ENCODE results near the gene KCMF1. TPM values are rescaled to one million over a fixed set of nuclear protein-coding genes. Genes with fewer than 3 reads are reported as not detected.

Gene KCMF1
- total and polyA plus RNA-seq, 9 of the 15 experiments (the other 6 are each of a cell fraction or from before 2014, with no cell fraction given): 6.8 to 88.2 (median 46.5) TPM

DNA sequence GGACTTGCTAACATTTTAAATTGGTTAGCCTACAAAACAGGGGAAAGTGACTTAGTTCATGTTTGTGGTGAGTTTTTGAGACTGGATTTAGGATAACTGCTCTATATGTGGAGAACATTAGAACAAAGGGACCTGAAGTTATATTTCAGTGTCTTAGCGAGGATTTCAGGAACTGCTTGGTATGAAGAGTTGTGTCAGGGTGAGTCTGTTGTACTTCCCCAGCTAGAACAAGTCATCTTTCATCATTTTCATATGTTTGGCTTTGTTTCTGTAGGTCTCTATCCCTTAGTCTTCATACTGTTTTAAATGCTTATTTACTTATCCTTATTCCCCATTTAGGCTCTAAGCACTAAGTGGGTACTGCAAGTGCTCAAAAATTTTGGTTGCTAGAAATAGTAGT is 41.9 kb downstream of the KCMF1 start:
- in situ Hi-C loops (cut with MboI): no loop called here
- BruUV-seq (replicated peaks): no TSS peak
- peaks cover 8% of the 10 kb centered on the region; the same call in 1 of the 3 replicates for H3K36me3 ChIP-seq (ENCODE audit: control insufficient read depth, insufficient read depth, low read length)
- DNase-seq (ENCODE audit: extremely low read depth in 1 of 4, low spot score in 3 of 4) (no peak), FAIRE-seq (peak; percentile 11), ATAC-seq (no peak)
- TF ChIP-seq, protein P1, sequence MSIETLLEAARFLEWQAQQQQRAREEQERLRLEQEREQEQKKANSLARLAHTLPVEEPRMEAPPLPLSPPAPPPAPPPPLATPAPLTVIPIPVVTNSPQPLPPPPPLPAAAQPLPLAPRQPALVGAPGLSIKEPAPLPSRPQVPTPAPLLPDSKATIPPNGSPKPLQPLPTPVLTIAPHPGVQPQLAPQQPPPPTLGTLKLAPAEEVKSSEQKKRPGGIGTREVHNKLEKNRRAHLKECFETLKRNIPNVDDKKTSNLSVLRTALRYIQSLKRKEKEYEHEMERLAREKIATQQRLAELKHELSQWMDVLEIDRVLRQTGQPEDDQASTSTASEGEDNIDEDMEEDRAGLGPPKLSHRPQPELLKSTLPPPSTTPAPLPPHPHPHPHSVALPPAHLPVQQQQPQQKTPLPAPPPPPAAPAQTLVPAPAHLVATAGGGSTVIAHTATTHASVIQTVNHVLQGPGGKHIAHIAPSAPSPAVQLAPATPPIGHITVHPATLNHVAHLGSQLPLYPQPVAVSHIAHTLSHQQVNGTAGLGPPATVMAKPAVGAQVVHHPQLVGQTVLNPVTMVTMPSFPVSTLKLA (conservative IDR thresholded peaks at IDR 0.05): no peak
- TF ChIP-seq, protein P2, sequence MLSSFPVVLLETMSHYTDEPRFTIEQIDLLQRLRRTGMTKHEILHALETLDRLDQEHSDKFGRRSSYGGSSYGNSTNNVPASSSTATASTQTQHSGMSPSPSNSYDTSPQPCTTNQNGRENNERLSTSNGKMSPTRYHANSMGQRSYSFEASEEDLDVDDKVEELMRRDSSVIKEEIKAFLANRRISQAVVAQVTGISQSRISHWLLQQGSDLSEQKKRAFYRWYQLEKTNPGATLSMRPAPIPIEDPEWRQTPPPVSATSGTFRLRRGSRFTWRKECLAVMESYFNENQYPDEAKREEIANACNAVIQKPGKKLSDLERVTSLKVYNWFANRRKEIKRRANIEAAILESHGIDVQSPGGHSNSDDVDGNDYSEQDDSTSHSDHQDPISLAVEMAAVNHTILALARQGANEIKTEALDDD (IDR thresholded peaks at IDR 0.05): peak; percentile 42; the same call in 1 of the 2 replicates
- no peak for TF ChIP-seq ZNF263 (CRISPR knock-in tag; IDR thresholded peaks at IDR 0.05; ENCODE audit: borderline replicate concordance)
- TF ChIP-seq ZNF75A (CRISPR knock-in tag; IDR thresholded peaks at IDR 0.05): no peak
- TF ChIP-seq CREB1 (IDR thresholded peaks at IDR 0.05): no peak
- no peak for TF ChIP-seq CREB1 (CRISPR knock-in tag; IDR thresholded peaks at IDR 0.05)
- no peaks in the 10 kb centered on the region for H3K27me3 ChIP-seq (ENCODE audit: control insufficient read depth in 2 of 2, insufficient read depth in 2 of 2, low read length in 2 of 2)
- H3K9ac ChIP-seq (ENCODE audit: insufficient read depth in 1 of 2, low read depth in 2 of 2, low read length in 2 of 2): no peak overlapping the region
- no peak overlapping the region for H3K27ac ChIP-seq (ENCODE audit: extremely low read depth, low read depth, low read length)
- ChIA-PET CTCF (ENCODE audit: low intra/inter-chr PET ratio) (interaction anchor here (0.6 to 2.0 kb wide), 2 partner anchors 86 to 129 kb away, joined by 3 to 8 read pairs; no protein-coding TSS in a partner anchor), POLR2A (no interaction called here)
- H2AFZ ChIP-seq (ENCODE audit: low read depth, low read length): no peak overlapping the region
- H3K79me2 ChIP-seq (ENCODE audit: control insufficient read depth, insufficient read depth, low read length): peaks cover 78% of the 10 kb centered on the region
- H3K4me1 ChIP-seq (replicated peaks in 1 of 2; ENCODE audit: control insufficient read depth in 2 of 2, insufficient read depth in 2 of 2, low read length in 2 of 2): peaks cover 4 to 15% of the 10 kb centered on the region in 2 experiments
- H3K4me2 ChIP-seq (ENCODE audit: insufficient read depth, low read length): no peak overlapping the region
- no peaks in the 10 kb centered on the region for H3K9me1 ChIP-seq (ENCODE audit: control insufficient read depth, insufficient read depth, low read length)
- WGBS (ENCODE audit: insufficient coverage, low coverage, missing lambda C conversion rate): 92% methylated on average over 1 of the region's 1 CpG
- H4K20me1 ChIP-seq (replicated peaks; ENCODE audit: control insufficient read depth, insufficient read depth, low read length): peaks cover 25% of the 10 kb centered on the region
- intact Hi-C loops (cut with micrococcal nuclease): loop anchor here (5.0 kb wide), 1 partner anchor 41 kb away; the partner anchor contains the start of gene KCMF1
- H3K9me3 ChIP-seq (replicated peaks; ENCODE audit: control insufficient read depth, insufficient read depth, low read depth, low read length): no peaks in the 10 kb centered on the region
- H3K4me3 ChIP-seq: no peak overlapping the region

All from K562 (cell line).